ENCODE results near the gene UBN1.

DNA sequence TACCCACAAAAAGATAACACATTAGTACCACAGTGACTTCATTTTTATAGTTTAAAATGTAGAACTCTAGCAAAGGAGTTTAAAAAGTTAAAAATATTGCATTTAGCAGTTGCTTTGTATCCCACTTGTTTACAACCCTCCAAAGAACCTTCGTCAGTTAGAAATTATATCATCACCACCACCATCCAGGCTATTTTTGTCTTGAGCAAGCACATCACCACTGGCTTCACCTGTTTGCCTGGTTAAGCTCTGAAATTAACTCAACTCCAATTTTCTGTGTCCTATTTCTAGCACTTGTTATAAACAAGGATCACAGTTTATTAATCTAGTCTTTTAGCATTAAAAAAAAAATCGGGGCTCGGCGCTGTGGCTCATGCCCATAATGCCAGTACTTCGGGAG is 6.3 kb upstream of the UBN1 start:
- TF ChIP-seq, protein P1, sequence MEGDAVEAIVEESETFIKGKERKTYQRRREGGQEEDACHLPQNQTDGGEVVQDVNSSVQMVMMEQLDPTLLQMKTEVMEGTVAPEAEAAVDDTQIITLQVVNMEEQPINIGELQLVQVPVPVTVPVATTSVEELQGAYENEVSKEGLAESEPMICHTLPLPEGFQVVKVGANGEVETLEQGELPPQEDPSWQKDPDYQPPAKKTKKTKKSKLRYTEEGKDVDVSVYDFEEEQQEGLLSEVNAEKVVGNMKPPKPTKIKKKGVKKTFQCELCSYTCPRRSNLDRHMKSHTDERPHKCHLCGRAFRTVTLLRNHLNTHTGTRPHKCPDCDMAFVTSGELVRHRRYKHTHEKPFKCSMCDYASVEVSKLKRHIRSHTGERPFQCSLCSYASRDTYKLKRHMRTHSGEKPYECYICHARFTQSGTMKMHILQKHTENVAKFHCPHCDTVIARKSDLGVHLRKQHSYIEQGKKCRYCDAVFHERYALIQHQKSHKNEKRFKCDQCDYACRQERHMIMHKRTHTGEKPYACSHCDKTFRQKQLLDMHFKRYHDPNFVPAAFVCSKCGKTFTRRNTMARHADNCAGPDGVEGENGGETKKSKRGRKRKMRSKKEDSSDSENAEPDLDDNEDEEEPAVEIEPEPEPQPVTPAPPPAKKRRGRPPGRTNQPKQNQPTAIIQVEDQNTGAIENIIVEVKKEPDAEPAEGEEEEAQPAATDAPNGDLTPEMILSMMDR (tag by site-specific recombination; IDR thresholded peaks at IDR 0.05): no peak
- no peak for TF ChIP-seq ZBTB48 (tag by site-specific recombination; IDR thresholded peaks at IDR 0.05)
- TF ChIP-seq ZNF138 (tag by site-specific recombination; IDR thresholded peaks at IDR 0.05; ENCODE audit: borderline replicate concordance): no peak
- no peak for TF ChIP-seq YY1 (tag by site-specific recombination; IDR thresholded peaks at IDR 0.05)
- TF ChIP-seq, protein P2, sequence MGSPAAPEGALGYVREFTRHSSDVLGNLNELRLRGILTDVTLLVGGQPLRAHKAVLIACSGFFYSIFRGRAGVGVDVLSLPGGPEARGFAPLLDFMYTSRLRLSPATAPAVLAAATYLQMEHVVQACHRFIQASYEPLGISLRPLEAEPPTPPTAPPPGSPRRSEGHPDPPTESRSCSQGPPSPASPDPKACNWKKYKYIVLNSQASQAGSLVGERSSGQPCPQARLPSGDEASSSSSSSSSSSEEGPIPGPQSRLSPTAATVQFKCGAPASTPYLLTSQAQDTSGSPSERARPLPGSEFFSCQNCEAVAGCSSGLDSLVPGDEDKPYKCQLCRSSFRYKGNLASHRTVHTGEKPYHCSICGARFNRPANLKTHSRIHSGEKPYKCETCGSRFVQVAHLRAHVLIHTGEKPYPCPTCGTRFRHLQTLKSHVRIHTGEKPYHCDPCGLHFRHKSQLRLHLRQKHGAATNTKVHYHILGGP (tag by site-specific recombination; IDR thresholded peaks at IDR 0.05): no peak
- TF ChIP-seq ZNF571 (tag by site-specific recombination; IDR thresholded peaks at IDR 0.05): no peak
- TF ChIP-seq ZNF510 (tag by site-specific recombination; IDR thresholded peaks at IDR 0.05; ENCODE audit: insufficient replicate concordance): no peak
- TF ChIP-seq, protein P3, sequence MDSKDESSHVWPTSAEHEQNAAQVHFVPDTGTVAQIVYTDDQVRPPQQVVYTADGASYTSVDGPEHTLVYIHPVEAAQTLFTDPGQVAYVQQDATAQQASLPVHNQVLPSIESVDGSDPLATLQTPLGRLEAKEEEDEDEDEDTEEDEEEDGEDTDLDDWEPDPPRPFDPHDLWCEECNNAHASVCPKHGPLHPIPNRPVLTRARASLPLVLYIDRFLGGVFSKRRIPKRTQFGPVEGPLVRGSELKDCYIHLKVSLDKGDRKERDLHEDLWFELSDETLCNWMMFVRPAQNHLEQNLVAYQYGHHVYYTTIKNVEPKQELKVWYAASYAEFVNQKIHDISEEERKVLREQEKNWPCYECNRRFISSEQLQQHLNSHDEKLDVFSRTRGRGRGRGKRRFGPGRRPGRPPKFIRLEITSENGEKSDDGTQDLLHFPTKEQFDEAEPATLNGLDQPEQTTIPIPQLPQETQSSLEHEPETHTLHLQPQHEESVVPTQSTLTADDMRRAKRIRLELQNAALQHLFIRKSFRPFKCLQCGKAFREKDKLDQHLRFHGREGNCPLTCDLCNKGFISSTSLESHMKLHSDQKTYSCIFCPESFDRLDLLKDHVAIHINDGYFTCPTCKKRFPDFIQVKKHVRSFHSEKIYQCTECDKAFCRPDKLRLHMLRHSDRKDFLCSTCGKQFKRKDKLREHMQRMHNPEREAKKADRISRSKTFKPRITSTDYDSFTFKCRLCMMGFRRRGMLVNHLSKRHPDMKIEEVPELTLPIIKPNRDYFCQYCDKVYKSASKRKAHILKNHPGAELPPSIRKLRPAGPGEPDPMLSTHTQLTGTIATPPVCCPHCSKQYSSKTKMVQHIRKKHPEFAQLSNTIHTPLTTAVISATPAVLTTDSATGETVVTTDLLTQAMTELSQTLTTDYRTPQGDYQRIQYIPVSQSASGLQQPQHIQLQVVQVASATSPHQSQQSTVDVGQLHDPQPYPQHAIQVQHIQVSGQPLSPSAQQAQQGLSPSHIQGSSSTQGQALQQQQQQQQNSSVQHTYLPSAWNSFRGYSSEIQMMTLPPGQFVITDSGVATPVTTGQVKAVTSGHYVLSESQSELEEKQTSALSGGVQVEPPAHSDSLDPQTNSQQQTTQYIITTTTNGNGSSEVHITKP (tag by site-specific recombination; IDR thresholded peaks at IDR 0.05): no peak
- TF ChIP-seq ZNF223 (tag by site-specific recombination; IDR thresholded peaks at IDR 0.05): no peak

All from HEK293 (cell line).